ENCODE data around the gene GPR143.

DNA sequence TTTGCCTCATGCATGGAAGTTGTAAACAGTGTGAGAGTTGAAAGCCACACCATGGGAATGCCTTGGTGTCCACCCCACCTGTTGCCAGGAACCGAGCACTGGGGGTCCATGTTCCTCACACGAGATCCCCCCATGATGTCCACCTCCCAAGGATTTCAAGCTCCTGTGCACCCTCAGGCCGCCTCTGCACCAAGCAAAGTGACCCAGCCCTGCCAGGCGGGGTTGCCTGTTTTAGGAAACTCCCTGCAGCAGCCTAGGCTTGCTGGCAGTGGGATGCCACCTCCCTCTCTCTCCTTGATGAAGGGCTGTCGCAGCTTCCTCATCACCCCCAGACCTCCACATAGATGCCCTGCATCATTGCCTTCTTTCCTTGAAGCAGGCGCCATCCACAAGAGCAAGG is 82.8 kb downstream of the GPR143 start:
- TF ChIP-seq EZH2 (IDR thresholded peaks at IDR 0.05; ENCODE audit: borderline replicate concordance, low read depth, low read length, severe bottlenecking) = no peak
- TF ChIP-seq, protein P1, sequence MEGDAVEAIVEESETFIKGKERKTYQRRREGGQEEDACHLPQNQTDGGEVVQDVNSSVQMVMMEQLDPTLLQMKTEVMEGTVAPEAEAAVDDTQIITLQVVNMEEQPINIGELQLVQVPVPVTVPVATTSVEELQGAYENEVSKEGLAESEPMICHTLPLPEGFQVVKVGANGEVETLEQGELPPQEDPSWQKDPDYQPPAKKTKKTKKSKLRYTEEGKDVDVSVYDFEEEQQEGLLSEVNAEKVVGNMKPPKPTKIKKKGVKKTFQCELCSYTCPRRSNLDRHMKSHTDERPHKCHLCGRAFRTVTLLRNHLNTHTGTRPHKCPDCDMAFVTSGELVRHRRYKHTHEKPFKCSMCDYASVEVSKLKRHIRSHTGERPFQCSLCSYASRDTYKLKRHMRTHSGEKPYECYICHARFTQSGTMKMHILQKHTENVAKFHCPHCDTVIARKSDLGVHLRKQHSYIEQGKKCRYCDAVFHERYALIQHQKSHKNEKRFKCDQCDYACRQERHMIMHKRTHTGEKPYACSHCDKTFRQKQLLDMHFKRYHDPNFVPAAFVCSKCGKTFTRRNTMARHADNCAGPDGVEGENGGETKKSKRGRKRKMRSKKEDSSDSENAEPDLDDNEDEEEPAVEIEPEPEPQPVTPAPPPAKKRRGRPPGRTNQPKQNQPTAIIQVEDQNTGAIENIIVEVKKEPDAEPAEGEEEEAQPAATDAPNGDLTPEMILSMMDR (IDR thresholded peaks at IDR 0.05; ENCODE audit: borderline replicate concordance, extremely low read depth, low read length, poor library complexity, severe bottlenecking) = no peak
